ENCODE measurements around the gene CDIP1. TPM values are rescaled to one million over a fixed set of nuclear protein-coding genes. Genes with fewer than 3 reads are reported as not detected.

Gene CDIP1
- total RNA-seq, 1 experiment from 2014 or later, result 28.6 TPM

DNA sequence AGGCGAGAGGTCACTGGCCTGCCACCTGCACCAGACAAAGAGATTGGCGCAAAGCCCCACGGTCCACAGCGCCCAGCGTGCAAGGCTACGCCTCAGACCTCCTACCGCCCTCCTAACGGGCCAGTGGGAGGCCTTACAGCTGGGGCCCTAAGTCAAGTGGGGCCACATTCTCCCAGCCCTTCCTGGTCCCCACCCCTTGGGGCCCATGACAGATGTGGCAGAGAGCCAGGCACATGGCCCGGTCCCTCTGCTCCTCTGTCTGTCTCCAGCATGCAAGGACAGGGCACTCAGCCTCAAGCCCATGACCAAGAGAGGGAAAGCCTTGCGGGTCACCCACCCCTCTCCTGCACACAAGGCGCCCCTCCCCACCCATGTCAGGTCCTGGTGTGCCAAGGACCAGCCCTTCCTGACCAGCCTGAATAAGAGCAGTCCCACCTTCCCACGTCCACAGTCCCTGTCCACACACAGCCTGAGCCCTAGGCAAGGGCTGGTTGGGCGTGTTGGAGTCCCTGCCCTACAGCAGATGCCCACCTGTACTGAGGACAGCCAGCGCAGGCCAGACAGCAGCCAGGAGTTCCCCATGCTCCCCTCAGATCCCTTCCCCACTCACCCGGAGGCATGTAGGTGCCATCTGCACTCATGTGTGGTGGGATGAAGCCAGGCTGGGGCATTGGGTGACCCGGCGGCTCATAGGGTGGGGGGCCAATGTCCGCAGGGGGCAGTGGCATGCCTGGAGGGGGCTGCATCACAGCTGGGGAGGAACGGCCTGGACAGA lies 25.3 kb downstream of the CDIP1 start:
- H3K27ac ChIP-seq, result no peak overlapping the region
- H3K36me3 ChIP-seq, result peaks cover 12% of the 10 kb centered on the region
- no peak for DNase-seq
- H3K4me1 ChIP-seq, result no peaks in the 10 kb centered on the region
- H3K9me3 ChIP-seq (replicated peaks), result no peaks in the 10 kb centered on the region
- H3K4me3 ChIP-seq, result no peak overlapping the region
- H3K27me3 ChIP-seq, result no peaks in the 10 kb centered on the region

DNA sequence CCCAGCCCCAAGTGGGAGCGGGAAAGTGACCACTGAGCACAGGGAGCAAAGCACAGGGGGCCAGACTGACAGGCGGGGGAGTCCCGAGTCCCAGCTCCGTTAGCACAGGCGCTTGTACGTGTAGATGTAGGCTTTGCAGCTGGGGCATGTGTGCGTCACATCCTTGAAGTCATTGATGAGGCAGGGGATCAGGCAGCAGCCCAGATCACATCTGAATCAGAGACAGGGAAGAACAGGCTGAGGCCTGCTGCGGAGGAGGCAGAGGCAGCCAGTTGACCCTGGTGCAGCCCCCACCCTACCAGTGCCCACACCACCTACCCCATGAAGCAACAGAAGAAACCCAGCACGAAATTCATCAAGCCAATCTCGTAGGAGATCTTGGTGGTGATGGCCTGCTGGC lies 26.1 kb downstream of the CDIP1 start:
- H3K27me3 ChIP-seq, result no peaks in the 10 kb centered on the region

DNA sequence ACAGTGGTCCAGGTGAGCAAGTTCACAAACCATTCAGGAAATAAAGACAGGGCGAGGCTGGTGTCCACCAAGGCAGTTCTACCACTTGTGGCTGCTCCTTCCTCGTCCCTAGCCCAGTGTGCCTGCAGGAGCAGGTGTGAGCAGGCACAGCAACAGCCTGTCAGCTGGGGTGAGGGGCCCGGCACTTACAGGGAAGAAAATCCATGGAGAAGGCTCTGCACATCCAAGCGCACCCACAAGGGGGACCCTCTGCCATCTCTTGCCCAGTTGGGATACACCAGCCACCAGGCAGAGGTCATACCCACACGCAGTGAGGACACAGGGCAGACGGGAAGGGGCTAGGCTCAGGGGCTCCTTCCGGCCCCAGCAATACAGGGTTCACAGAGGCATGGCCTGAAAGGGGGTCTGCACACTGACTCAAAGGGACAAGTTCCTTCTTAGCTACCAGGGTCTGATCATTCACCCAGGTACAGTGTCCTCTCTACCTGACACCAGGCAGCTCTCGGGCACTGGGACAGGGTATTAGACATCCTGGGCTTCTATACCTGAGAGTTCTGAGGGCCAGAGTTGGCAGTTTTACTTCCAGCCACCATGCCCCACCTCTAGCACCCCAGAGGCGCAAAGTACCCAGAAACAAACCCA lies 27.0 kb downstream of the CDIP1 start:
- Histone ChIP-seq H3K27ac (no peak overlapping the region), H3K36me3 (peaks cover 17% of the 10 kb centered on the region), H3K4me1 (no peaks in the 10 kb centered on the region), H3K27me3 (no peaks in the 10 kb centered on the region), H3K4me3 (no peak overlapping the region), H3K9me3 (replicated peaks) (no peaks in the 10 kb centered on the region)
- peak; percentile 74 to 81 for DNase-seq

More for the DNA sequence above, 26.1 kb downstream of the CDIP1 start:
- H3K36me3 ChIP-seq, result peaks cover 17% of the 10 kb centered on the region
- H3K4me1 ChIP-seq, result no peaks in the 10 kb centered on the region
- no peak overlapping the region for H3K4me3 ChIP-seq
- no peaks in the 10 kb centered on the region for H3K9me3 ChIP-seq (replicated peaks)
- DNase-seq, result no peak
- H3K27ac ChIP-seq, result no peak overlapping the region

DNA sequence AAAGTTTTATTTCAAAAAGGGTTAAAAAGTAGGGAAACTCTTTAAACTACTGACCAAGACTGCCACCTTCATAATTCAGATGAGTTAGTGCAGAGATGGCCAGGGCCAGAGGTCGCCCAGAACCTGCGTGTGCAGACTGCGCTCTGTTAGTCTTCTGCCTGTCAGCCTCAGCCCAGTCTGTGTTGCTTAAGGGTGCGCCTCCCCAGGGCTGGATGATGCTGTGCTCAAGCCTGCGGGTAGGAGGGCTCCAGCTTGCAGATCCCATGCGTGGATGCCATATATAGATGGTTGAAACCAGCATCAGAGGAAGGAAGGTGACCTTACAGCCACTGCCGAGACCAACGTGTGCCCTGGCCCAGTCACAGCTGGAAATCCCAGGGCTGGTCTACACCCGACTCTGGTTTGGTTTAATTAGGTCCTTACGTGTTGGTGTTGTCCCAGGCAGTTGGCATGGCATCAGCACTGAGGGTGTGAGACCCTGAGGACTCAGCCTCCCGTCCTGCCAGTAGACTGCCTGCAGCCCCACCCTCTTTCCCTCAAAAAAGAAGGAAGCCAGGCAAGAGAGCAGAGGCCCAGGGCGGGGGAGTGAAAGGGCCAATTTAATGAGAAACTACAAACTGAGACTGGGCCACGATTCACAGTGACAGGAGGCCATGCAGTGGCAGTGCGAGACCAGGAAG lies 27.7 kb downstream of the CDIP1 start:
- no peaks in the 10 kb centered on the region for H3K27me3 ChIP-seq
- no peak for DNase-seq
- peaks cover 17% of the 10 kb centered on the region for H3K36me3 ChIP-seq
- no peaks in the 10 kb centered on the region for H3K9me3 ChIP-seq (replicated peaks)
- H3K4me3 ChIP-seq, result no peak overlapping the region
- no peaks in the 10 kb centered on the region for H3K4me1 ChIP-seq
- no peak overlapping the region for H3K27ac ChIP-seq

DNA sequence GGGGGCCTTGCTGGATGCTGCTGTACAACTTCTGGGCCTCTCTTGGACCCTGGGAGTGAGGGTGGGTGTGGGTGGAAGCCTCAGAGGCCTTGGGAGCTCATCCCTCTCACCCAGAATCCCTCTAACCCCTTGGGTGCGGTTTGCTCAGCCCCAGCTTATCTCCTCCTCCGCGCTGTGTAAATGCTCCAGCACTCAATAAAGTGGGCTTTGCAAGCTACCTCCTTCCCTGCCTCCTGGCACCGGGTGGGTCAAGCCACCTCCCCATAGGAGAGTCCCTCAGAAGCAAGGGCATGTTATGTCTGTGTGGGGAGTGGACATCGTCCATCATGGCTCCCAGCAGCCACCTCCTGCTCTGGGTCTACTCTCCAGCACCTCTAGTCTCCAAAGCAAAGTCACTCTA lies 28.4 kb downstream of the CDIP1 start:
- DNase-seq, result no peak
- no peaks in the 10 kb centered on the region for H3K27me3 ChIP-seq
- H3K4me3 ChIP-seq, result no peak overlapping the region
- peaks cover 17% of the 10 kb centered on the region for H3K36me3 ChIP-seq
- H3K9me3 ChIP-seq (replicated peaks), result no peaks in the 10 kb centered on the region
- H3K27ac ChIP-seq, result no peak overlapping the region
- no peaks in the 10 kb centered on the region for H3K4me1 ChIP-seq

DNA sequence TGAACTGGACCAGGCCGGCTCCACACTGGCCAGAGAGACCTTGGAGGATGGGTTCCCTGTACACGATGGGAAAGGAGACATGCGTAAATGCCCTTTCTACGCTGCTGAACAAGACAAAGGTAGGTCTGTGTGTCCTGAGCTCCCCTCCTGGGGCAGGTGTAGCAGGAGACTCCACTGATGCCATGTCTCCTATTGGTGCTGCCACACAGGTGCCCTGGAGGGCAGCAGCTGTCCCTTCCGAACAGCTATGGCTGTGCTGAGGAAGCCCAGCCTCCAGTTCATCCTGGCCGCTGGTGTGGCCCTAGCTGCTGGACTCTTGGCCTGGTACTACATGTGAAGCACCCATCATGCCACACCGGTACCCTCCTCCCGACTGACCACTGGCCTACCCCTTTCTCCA lies 29.2 kb downstream of the CDIP1 start:
- no peak overlapping the region for H3K27ac ChIP-seq
- DNase-seq, result no peak
- H3K36me3 ChIP-seq, result peaks cover 17% of the 10 kb centered on the region
- no peaks in the 10 kb centered on the region for H3K27me3 ChIP-seq
- H3K4me1 ChIP-seq, result no peaks in the 10 kb centered on the region
- no peaks in the 10 kb centered on the region for H3K9me3 ChIP-seq (replicated peaks)
- no peak overlapping the region for H3K4me3 ChIP-seq

DNA sequence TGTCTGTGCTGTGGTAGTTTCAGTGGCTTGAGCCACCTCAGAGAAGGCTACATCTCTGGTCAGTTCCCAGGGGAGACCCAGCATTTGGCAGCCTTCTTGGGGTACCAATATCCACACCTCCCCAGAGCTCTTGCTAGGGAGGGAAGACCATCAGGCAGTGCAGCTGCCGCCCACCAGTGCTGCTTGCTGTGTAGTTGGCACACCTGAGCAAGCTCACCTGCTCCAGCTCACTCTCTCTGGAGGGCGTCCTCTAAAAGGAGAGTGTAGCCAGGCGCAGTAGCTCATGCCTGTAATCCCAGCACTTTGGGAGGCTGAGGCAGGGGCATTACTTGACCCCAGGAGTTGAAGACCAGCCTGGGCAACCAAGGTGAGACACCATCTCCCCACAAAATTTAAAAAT lies 29.8 kb downstream of the CDIP1 start:
- Histone ChIP-seq H3K4me1 (no peaks in the 10 kb centered on the region), H3K27ac (no peak overlapping the region), H3K4me3 (no peak overlapping the region), H3K27me3 (no peaks in the 10 kb centered on the region), H3K9me3 (replicated peaks) (no peaks in the 10 kb centered on the region), H3K36me3 (peaks cover 17% of the 10 kb centered on the region)
- DNase-seq, result no peak

DNA sequence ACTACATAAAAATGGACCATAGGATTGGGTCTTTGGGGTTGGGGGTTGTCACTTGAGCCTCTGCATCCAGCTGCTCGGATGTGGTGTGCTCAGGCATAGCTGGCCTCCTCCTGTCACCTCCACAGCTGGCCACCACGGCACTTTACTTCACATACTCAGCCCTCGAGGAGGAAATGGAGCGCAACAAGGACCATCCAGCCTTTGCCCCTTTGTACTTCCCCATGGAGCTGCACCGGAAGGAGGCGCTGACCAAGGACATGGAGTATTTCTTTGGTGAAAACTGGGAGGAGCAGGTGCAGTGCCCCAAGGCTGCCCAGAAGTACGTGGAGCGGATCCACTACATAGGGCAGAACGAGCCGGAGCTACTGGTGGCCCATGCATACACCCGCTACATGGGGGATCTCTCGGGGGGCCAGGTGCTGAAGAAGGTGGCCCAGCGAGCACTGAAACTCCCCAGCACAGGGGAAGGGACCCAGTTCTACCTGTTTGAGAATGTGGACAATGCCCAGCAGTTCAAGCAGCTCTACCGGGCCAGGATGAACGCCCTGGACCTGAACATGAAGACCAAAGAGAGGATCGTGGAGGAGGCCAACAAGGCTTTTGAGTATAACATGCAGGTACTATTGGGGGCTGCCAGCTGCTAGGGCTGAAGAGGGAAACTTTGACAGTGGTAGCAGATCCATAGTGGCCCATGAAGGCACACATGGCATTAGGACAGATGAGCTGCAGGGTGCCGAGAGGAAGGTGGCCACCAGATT lies 30.8 kb downstream of the CDIP1 start:
- no peaks in the 10 kb centered on the region for H3K9me3 ChIP-seq (replicated peaks)
- peaks cover 17% of the 10 kb centered on the region for H3K36me3 ChIP-seq
- H3K4me1 ChIP-seq, result no peaks in the 10 kb centered on the region
- H3K27ac ChIP-seq, result no peak overlapping the region
- no peak for DNase-seq
- H3K27me3 ChIP-seq, result no peaks in the 10 kb centered on the region
- H3K4me3 ChIP-seq, result no peak overlapping the region

DNA sequence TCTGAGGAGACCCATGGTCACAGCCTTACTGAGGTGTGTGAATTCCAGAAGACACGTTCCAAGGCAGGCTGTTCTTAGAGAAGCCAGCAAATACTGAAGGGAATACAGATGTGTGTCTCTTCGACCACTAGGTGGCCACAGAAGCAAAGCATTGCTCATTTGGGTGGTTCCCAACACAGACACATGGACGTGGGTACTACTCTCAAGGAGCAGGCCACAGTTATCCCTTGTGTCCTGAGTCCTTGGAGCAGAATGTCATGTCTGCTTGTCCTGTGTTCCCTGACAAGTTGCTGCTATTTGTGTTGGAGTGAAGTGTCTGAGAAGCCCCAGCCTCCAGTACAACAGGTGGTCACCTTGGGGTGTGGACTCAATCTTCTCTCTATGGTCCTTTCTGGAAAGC lies 32.1 kb downstream of the CDIP1 start:
- Histone ChIP-seq H3K36me3 (peaks cover 14% of the 10 kb centered on the region), H3K27me3 (no peaks in the 10 kb centered on the region), H3K9me3 (replicated peaks) (no peaks in the 10 kb centered on the region), H3K27ac (no peak overlapping the region), H3K4me3 (no peak overlapping the region), H3K4me1 (no peaks in the 10 kb centered on the region)
- peak; percentile 65 to 84 for DNase-seq

DNA sequence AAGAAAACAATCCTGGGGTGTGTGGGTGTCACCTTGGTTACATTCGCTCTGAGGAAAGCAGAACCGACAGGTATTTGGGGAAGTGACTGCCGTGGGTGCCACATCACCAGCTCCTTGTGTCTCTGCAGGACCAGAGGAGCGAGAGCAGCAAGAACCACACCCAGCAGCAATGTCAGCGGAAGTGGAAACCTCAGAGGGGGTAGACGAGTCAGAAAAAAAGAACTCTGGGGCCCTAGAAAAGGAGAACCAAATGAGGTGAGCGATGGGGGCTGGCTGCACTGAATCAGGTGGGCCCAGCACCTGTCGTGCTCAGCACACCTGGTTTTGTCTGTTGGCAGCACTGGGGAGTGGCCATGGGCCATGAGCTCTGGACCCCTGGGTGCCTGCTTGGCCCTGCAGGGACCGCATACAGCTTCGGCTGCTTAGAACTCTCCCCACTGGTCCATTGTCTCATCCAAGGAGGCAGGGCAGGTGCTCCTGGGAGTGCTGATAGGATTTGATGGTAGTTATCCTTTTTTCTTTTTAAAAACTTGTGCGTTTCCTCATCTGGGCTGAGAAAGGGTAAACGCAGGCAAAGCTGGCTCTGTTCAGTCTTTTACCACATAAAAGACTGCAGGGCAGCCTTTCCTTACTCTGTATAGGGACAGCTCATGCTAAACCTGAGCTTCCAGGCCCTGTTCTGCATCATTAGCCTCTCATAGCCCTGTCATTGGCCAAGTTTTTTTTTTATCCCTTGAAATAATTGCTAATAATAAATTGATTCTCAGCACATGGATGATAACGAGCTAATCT lies 33.0 kb downstream of the CDIP1 start:
- Histone ChIP-seq H3K36me3 (peaks cover 10% of the 10 kb centered on the region), H3K4me1 (no peaks in the 10 kb centered on the region), H3K9me3 (replicated peaks) (no peaks in the 10 kb centered on the region), H3K27ac (no peak overlapping the region), H3K27me3 (no peaks in the 10 kb centered on the region), H3K4me3 (no peak overlapping the region)
- DNase-seq, result no peak

DNA sequence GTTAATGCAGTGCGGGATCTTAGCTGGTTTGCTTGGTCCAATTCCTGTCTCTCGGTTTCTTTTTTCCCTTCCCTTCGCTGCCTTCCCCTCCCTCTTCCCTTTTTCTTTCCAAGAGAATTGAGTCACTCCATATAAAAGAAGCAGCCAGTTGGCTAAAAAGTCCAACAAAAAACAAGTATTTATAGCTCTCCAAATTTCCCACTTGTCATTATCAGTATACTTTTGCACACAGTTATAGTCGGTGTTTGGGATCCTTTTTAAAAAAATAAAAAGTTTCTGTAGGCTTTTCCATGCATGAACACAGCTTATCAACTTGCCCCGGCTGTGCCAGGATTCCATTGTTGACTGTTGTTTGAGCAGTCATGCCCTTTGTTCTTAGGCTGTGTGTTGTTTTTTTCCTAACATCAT lies 37.5 kb downstream of the CDIP1 start:
- H3K36me3 ChIP-seq, result no peaks in the 10 kb centered on the region
- no peak for DNase-seq
- H3K9me3 ChIP-seq (replicated peaks), result no peaks in the 10 kb centered on the region
- H3K27ac ChIP-seq, result no peak overlapping the region
- no peaks in the 10 kb centered on the region for H3K4me1 ChIP-seq
- H3K27me3 ChIP-seq, result no peaks in the 10 kb centered on the region
- H3K4me3 ChIP-seq, result no peak overlapping the region

DNA sequence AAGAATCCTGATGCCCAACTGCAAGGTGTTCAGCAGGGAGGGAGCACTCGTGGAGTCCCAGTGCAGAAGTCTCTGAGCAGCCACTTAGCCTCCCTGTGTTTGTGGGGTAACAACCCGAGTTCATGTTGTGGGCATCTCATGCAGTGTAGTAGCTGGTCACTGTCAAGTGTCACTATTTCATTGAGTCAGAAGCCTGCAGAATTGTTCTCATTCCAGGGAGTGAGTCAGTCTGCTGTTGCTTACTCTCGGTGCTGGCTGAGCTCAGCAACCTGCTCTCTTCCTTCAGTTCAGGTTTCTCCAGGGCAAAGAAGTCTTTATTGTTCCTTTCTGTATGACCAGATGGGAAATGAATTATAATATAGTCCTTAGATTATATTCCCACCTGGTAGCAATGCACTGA lies 38.3 kb downstream of the CDIP1 start:
- DNase-seq, result no peak
- no peaks in the 10 kb centered on the region for H3K9me3 ChIP-seq (replicated peaks)
- H3K36me3 ChIP-seq, result no peaks in the 10 kb centered on the region
- H3K4me3 ChIP-seq, result no peak overlapping the region
- H3K4me1 ChIP-seq, result no peaks in the 10 kb centered on the region
- no peak overlapping the region for H3K27ac ChIP-seq
- H3K27me3 ChIP-seq, result no peaks in the 10 kb centered on the region

DNA sequence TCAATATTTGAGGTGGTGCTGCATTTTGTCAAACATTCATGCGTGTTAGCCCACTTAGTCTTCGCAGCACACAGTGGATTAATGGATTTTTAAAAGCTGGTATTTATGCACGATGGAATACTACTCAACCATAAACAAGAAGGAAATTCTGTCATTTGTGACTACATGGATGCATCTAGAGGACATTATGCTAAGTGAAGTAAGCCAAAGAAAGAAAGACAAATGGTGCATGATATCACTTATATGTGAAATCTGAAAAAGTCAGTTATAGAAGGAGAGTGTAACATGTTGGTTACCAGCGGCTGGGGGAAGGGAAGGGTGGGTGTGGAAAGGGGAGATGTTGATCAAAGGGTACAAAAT lies 39.4 kb downstream of the CDIP1 start:
- H3K27me3 ChIP-seq, result no peaks in the 10 kb centered on the region
- no peak overlapping the region for H3K4me3 ChIP-seq
- no peaks in the 10 kb centered on the region for H3K4me1 ChIP-seq
- no peaks in the 10 kb centered on the region for H3K36me3 ChIP-seq
- H3K9me3 ChIP-seq (replicated peaks), result no peaks in the 10 kb centered on the region
- no peak overlapping the region for H3K27ac ChIP-seq
- no peak for DNase-seq

DNA sequence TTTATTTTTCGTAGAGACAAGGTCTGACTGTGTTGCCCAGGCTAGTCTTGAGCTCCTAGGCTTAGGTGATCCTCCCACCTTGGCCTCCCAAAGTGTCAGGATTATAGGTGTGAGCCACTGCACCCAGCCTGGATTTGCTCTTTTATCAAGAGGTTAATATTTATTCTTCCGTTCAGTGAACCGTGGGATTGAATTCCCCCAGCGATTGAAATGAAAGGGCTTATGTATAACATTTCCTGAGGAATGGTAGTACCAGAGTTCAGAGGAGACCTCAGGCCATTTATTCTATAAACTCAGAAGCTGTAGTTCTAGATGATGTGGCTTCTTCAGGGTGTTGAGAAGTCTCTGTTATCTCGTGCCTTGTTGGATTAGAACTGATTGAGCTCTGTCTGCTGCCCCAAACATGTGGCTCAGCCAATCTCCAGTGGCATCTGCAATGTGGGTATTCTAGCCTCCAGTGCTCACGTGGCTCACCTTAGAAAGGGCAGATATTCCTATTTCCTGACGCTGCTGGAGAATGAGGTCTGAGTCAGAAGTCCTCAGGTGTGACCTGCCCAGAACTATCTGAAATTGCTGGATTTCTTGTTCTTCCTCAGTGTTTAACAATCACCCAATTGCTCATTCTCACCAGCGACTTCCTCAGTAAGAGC lies 39.9 kb downstream of the CDIP1 start:
- Histone ChIP-seq H3K4me1 (no peaks in the 10 kb centered on the region), H3K27me3 (no peaks in the 10 kb centered on the region), H3K27ac (no peak overlapping the region), H3K4me3 (no peak overlapping the region), H3K36me3 (no peaks in the 10 kb centered on the region), H3K9me3 (replicated peaks) (no peaks in the 10 kb centered on the region)
- no peak for DNase-seq

Data from SJCRH30 (cell line).